ENCODE results near the gene MPZL1. TPM values are rescaled to one million over a fixed set of nuclear protein-coding genes. Genes with fewer than 3 reads are reported as not detected.

Gene MPZL1
- total RNA-seq, 4 donors from 2014 or later: 23.1 to 87.7 (median 66.6) TPM

- no peak for TF ChIP-seq POLR2A (IDR thresholded peaks at IDR 0.05)
- no peak for TF ChIP-seq CTCF (IDR thresholded peaks at IDR 0.05)
- H3K27me3 ChIP-seq: no peaks in the 10 kb centered on the region
- no peak for DNase-seq
- H3K9me3 ChIP-seq: no peaks in the 10 kb centered on the region
- no peaks in the 10 kb centered on the region for H3K4me1 ChIP-seq
- H3K4me3 ChIP-seq: no peak overlapping the region
- no peak overlapping the region for H3K27ac ChIP-seq
- H3K36me3 ChIP-seq: no peaks in the 10 kb centered on the region
Measured at GRCh38 chr1:167836197-167836596, 114.4 kb downstream of the MPZL1 start.

- no peak for DNase-seq
- H3K4me1 ChIP-seq: no peaks in the 10 kb centered on the region
- TF ChIP-seq POLR2A (IDR thresholded peaks at IDR 0.05) (no peak), CTCF (IDR thresholded peaks at IDR 0.05) (no peak)
- no peak overlapping the region for H3K4me3 ChIP-seq
- no peaks in the 10 kb centered on the region for H3K27me3 ChIP-seq
- no peak overlapping the region for H3K27ac ChIP-seq
- H3K9me3 ChIP-seq: no peaks in the 10 kb centered on the region
- no peaks in the 10 kb centered on the region for H3K36me3 ChIP-seq
Measured at GRCh38 chr1:167837326-167837725, 115.5 kb downstream of the MPZL1 start.

- Histone ChIP-seq H3K4me1 (no peaks in the 10 kb centered on the region), H3K4me3 (no peak overlapping the region), H3K36me3 (no peaks in the 10 kb centered on the region), H3K27me3 (no peaks in the 10 kb centered on the region), H3K27ac (no peak overlapping the region), H3K9me3 (no peaks in the 10 kb centered on the region)
- TF ChIP-seq CTCF (IDR thresholded peaks at IDR 0.05) (no peak), POLR2A (IDR thresholded peaks at IDR 0.05) (no peak)
- no peak for DNase-seq
Measured at GRCh38 chr1:167839009-167839408, 117.2 kb downstream of the MPZL1 start.

Other genes starting within 250 kb of the MPZL1 start
- gene CD247, start 203.5 kb upstream of the MPZL1 start, total RNA-seq: 1 to 10 TPM in 3 of 4 donors, not detected in 1; 1.9 to 7.4 (median 3.9) TPM
- 10 to 100 TPM; 50.3 to 80.3 (median 67.6) TPM for gene CREG1, start 168.2 kb upstream of the MPZL1 start, total RNA-seq
- 10 to 100 TPM in 3 of 4 donors, 1 to 10 TPM in 1; 6.7 to 95.7 (median 11.5) TPM for gene RCSD1, start 91.8 kb upstream of the MPZL1 start, total RNA-seq
- 1 to 10 TPM in 3 of 4 donors, not detected in 1; 1.2 to 4.9 (median 2.4) TPM for gene ADCY10, start 192.2 kb downstream of the MPZL1 start, total RNA-seq
- gene DCAF6, start 214.7 kb downstream of the MPZL1 start, total RNA-seq: 100 to 1,000 TPM; 106 to 139 (median 114) TPM
- gene MPC2, start 215.1 kb downstream of the MPZL1 start, total RNA-seq: 10 to 100 TPM; 31.6 to 93.9 (median 61.6) TPM